Measurements from ENCODE around the gene DYDC2. TPM values are rescaled to one million over a fixed set of nuclear protein-coding genes. Genes with fewer than 3 reads are reported as not detected.
A peak's percentile ranks its signal among the peaks of the same experiment; 100 is the strongest.

The DYDC2 gene
- total RNA-seq, 1 donor from 2014 or later, result not detected

DNA sequence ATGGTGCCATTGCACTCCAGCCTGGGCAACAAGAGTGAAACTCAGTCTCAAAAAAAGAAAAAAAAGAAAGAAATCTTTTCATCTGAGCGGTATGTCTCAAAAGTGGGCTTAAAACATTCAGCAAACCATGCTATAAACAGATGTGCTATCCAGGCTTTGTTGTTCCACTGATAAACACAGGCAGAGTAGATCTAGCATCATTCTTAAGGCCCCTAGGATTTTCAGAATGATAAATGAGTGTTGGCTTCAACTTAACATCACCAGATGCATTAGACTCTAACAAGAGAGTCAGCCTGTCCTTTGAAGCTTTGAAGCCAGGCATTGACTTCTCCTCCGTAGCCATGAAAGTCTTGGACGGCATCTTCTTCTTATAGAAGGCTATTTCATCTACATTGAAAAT, 23.1 kb downstream of the DYDC2 start:
- no peak for DNase-seq
- TF ChIP-seq, protein P1, sequence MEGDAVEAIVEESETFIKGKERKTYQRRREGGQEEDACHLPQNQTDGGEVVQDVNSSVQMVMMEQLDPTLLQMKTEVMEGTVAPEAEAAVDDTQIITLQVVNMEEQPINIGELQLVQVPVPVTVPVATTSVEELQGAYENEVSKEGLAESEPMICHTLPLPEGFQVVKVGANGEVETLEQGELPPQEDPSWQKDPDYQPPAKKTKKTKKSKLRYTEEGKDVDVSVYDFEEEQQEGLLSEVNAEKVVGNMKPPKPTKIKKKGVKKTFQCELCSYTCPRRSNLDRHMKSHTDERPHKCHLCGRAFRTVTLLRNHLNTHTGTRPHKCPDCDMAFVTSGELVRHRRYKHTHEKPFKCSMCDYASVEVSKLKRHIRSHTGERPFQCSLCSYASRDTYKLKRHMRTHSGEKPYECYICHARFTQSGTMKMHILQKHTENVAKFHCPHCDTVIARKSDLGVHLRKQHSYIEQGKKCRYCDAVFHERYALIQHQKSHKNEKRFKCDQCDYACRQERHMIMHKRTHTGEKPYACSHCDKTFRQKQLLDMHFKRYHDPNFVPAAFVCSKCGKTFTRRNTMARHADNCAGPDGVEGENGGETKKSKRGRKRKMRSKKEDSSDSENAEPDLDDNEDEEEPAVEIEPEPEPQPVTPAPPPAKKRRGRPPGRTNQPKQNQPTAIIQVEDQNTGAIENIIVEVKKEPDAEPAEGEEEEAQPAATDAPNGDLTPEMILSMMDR (IDR thresholded peaks at IDR 0.05; ENCODE audit: partially characterized antibody, unreplicated experiment), result no peak
- Mint-ChIP-seq H3K36me3 (ENCODE audit: unreplicated experiment) (no peaks in the 10 kb centered on the region), H3K27me3 (ENCODE audit: unreplicated experiment) (peaks cover 3% of the 10 kb centered on the region), H3K27ac (ENCODE audit: unreplicated experiment) (no peak overlapping the region), H3K9me3 (ENCODE audit: unreplicated experiment) (no peaks in the 10 kb centered on the region), H3K4me1 (ENCODE audit: low read depth, unreplicated experiment) (peaks cover 2% of the 10 kb centered on the region), H3K4me3 (ENCODE audit: unreplicated experiment) (no peak overlapping the region)

DNA sequence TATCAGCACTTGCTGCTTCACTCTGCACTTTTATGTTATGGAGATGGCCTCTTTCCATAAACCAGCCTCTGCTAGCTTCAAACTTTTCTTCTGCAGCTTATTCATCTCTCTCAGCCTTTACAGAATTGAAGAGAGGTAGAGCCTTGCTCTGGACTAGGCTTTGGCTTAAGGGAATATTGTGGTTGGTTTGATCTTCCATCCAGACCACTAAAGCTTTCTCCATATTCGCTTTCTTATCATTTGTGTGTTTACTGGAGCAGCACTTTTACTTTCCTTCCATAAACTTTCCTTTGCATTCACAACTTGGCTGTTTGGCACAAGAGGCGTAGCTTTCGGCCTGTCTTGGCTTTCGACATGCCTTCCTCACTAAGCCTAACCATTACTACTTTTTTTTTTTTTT, 23.6 kb downstream of the DYDC2 start:
- Mint-ChIP-seq H3K4me1 (ENCODE audit: low read depth, unreplicated experiment) (peaks cover 2% of the 10 kb centered on the region), H3K27me3 (ENCODE audit: unreplicated experiment) (peaks cover 3% of the 10 kb centered on the region), H3K4me3 (ENCODE audit: unreplicated experiment) (no peak overlapping the region), H3K36me3 (ENCODE audit: unreplicated experiment) (no peaks in the 10 kb centered on the region), H3K9me3 (ENCODE audit: unreplicated experiment) (no peaks in the 10 kb centered on the region), H3K27ac (ENCODE audit: unreplicated experiment) (no peak overlapping the region)
- TF ChIP-seq, protein P1 (IDR thresholded peaks at IDR 0.05; ENCODE audit: partially characterized antibody, unreplicated experiment), result no peak
- no peak for DNase-seq

DNA sequence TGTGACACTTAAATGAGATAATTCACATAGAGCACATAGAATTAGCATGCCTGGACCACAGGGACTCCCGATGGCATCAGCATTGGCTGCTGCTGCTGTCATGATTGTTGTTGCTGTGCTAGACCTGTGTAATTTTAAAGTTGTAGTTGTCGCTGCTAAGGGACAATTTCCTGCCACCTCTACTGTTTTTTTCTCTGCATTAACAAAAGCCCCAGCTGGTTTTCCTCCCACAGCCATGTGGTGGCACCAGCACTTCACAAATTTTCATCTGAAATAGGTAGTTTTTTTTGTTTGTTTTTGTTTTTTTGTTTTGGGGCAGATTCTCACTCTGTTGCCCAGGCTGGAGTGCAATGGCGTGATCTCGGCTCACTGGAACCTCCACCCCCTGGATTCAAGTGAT, 26.4 kb downstream of the DYDC2 start:
- TF ChIP-seq, protein P1 (IDR thresholded peaks at IDR 0.05; ENCODE audit: partially characterized antibody, unreplicated experiment), result peak; percentile 16
- peaks cover 3% of the 10 kb centered on the region for H3K27me3 Mint-ChIP-seq (ENCODE audit: unreplicated experiment)
- H3K36me3 Mint-ChIP-seq (ENCODE audit: unreplicated experiment), result no peaks in the 10 kb centered on the region
- no peak overlapping the region for H3K27ac Mint-ChIP-seq (ENCODE audit: unreplicated experiment)
- H3K4me1 Mint-ChIP-seq (ENCODE audit: low read depth, unreplicated experiment), result peaks cover 2% of the 10 kb centered on the region
- H3K4me3 Mint-ChIP-seq (ENCODE audit: unreplicated experiment), result no peak overlapping the region
- peak; percentile 38 for DNase-seq
- H3K9me3 Mint-ChIP-seq (ENCODE audit: unreplicated experiment), result no peaks in the 10 kb centered on the region

DNA sequence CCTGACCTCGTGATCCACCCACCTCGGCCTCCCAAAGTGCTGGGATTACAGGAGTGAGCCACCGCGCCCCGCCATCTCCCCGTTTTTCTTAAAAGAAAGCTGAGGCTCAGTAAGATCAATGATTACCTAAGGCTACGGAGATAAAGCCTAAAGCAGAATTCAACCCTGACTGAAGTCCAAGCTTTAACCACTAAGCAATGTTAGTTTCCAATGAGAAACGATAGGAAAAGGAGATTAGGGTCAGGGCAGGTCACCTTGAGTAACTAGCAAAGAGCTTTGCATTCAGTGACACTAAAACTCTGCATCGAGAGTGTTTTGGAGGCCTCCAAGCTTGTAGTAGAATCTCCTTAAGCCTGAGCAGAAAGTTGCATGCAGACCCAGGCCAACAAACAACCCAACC, 34.2 kb downstream of the DYDC2 start:
- TF ChIP-seq, protein P1 (IDR thresholded peaks at IDR 0.05; ENCODE audit: partially characterized antibody, unreplicated experiment), result no peak
- no peaks in the 10 kb centered on the region for H3K4me1 Mint-ChIP-seq (ENCODE audit: low read depth, unreplicated experiment)
- no peaks in the 10 kb centered on the region for H3K36me3 Mint-ChIP-seq (ENCODE audit: unreplicated experiment)
- H3K27ac Mint-ChIP-seq (ENCODE audit: unreplicated experiment), result no peak overlapping the region
- no peaks in the 10 kb centered on the region for H3K27me3 Mint-ChIP-seq (ENCODE audit: unreplicated experiment)
- H3K9me3 Mint-ChIP-seq (ENCODE audit: unreplicated experiment), result no peaks in the 10 kb centered on the region
- no peak for DNase-seq
- H3K4me3 Mint-ChIP-seq (ENCODE audit: unreplicated experiment), result no peak overlapping the region

DNA sequence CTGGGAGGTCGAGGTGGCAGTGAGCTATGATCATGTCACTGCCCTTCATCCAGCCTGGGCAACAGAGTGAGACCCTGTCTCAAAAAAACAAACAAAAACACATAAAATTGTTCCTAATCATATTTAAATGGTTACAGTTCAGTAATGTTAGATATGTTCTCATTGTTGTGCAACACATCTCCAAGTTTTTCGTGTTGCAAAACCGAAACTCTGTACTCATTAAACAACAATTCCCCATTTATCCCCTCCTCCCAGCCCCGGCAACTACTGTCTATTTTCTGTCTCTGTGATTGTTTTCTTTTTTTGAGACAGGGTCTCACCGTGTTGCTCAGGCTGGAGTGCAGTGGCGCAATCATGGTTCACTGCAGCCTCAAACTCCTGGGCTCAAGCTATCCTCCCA, 35.7 kb downstream of the DYDC2 start:
- Mint-ChIP-seq H3K4me3 (ENCODE audit: unreplicated experiment) (no peak overlapping the region), H3K4me1 (ENCODE audit: low read depth, unreplicated experiment) (peaks cover 5% of the 10 kb centered on the region), H3K9me3 (ENCODE audit: unreplicated experiment) (peaks cover 3% of the 10 kb centered on the region), H3K36me3 (ENCODE audit: unreplicated experiment) (no peaks in the 10 kb centered on the region), H3K27me3 (ENCODE audit: unreplicated experiment) (no peaks in the 10 kb centered on the region), H3K27ac (ENCODE audit: unreplicated experiment) (no peak overlapping the region)
- TF ChIP-seq, protein P1 (IDR thresholded peaks at IDR 0.05; ENCODE audit: partially characterized antibody, unreplicated experiment), result no peak
- DNase-seq, result no peak
